ENCODE measurements around the gene GTPBP6.

GRCh38 chrX:367349-367748 lies 48.8 kb upstream of the GTPBP6 start:
- TF ChIP-seq POLR2AphosphoS5 (IDR thresholded peaks at IDR 0.05; ENCODE audit: borderline replicate concordance, low read depth, low read length), result no peak
- no peak for TF ChIP-seq EZH2 (IDR thresholded peaks at IDR 0.05)
- no peak for TF ChIP-seq FOXP2 (optimal IDR thresholded peaks at IDR 0.05; ENCODE audit: control extremely low read depth, extremely low read length, insufficient read depth)
